Measurements from ENCODE around the gene XG.

The XG gene

DNA sequence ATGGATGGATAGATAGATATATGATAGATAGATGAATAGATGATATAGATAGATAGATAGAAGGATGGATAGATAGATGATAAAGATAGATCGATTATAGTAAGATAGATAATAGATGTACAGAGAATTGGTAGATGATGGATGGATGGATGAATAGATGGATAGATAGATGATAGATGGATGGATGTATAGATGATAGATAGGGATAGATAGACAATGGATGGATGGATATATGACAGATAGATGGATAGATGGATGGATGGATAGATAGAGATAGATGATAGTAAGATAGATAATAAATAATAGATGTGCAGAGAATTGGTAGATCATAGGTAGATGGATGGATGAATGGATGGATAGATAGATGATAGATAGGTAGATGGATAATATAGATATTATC is 89.1 kb downstream of the XG start:
- ATAC-seq, result no peak
- TF ChIP-seq GLIS3 (CRISPR knock-in tag; IDR thresholded peaks at IDR 0.05) (no peak), SNAI2 (CRISPR knock-in tag; IDR thresholded peaks at IDR 0.05) (no peak), CREB5 (CRISPR knock-in tag; IDR thresholded peaks at IDR 0.05; ENCODE audit: low read depth) (no peak), ZFP30 (CRISPR knock-in tag; IDR thresholded peaks at IDR 0.05) (no peak), ARNTL (CRISPR knock-in tag; IDR thresholded peaks at IDR 0.05; ENCODE audit: borderline replicate concordance, low read depth) (no peak), ZFP3 (CRISPR knock-in tag; IDR thresholded peaks at IDR 0.05) (no peak), ZNF70 (CRISPR knock-in tag; IDR thresholded peaks at IDR 0.05) (no peak), OSR1 (CRISPR knock-in tag; IDR thresholded peaks at IDR 0.05) (no peak), TCF4 (CRISPR knock-in tag; IDR thresholded peaks at IDR 0.05; ENCODE audit: borderline replicate concordance) (no peak), CSDC2 (CRISPR knock-in tag; IDR thresholded peaks at IDR 0.05) (no peak), ESRRG (CRISPR knock-in tag; IDR thresholded peaks at IDR 0.05) (no peak), ISL1 (CRISPR knock-in tag; IDR thresholded peaks at IDR 0.05) (no peak), BACH2 (CRISPR knock-in tag; IDR thresholded peaks at IDR 0.05; ENCODE audit: borderline replicate concordance) (no peak), ZC3H10 (CRISPR knock-in tag; IDR thresholded peaks at IDR 0.05) (no peak), TOX (CRISPR knock-in tag; IDR thresholded peaks at IDR 0.05; ENCODE audit: borderline replicate concordance) (no peak), PPARA (CRISPR knock-in tag; IDR thresholded peaks at IDR 0.05; ENCODE audit: borderline replicate concordance) (no peak), TSHZ2 (CRISPR knock-in tag; IDR thresholded peaks at IDR 0.05) (no peak)
- TF ChIP-seq, protein P1, sequence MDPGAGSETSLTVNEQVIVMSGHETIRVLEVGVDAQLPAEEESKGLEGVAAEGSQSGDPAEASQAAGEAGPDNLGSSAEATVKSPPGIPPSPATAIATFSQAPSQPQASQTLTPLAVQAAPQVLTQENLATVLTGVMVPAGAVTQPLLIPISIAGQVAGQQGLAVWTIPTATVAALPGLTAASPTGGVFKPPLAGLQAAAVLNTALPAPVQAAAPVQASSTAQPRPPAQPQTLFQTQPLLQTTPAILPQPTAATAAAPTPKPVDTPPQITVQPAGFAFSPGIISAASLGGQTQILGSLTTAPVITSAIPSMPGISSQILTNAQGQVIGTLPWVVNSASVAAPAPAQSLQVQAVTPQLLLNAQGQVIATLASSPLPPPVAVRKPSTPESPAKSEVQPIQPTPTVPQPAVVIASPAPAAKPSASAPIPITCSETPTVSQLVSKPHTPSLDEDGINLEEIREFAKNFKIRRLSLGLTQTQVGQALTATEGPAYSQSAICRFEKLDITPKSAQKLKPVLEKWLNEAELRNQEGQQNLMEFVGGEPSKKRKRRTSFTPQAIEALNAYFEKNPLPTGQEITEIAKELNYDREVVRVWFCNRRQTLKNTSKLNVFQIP (CRISPR knock-in tag; IDR thresholded peaks at IDR 0.05; ENCODE audit: borderline replicate concordance, low read depth), result no peak
- TF ChIP-seq, protein P2, sequence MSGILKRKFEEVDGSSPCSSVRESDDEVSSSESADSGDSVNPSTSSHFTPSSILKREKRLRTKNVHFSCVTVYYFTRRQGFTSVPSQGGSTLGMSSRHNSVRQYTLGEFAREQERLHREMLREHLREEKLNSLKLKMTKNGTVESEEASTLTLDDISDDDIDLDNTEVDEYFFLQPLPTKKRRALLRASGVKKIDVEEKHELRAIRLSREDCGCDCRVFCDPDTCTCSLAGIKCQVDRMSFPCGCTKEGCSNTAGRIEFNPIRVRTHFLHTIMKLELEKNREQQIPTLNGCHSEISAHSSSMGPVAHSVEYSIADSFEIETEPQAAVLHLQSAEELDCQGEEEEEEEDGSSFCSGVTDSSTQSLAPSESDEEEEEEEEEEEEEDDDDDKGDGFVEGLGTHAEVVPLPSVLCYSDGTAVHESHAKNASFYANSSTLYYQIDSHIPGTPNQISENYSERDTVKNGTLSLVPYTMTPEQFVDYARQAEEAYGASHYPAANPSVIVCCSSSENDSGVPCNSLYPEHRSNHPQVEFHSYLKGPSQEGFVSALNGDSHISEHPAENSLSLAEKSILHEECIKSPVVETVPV (CRISPR knock-in tag; IDR thresholded peaks at IDR 0.05), result no peak

DNA sequence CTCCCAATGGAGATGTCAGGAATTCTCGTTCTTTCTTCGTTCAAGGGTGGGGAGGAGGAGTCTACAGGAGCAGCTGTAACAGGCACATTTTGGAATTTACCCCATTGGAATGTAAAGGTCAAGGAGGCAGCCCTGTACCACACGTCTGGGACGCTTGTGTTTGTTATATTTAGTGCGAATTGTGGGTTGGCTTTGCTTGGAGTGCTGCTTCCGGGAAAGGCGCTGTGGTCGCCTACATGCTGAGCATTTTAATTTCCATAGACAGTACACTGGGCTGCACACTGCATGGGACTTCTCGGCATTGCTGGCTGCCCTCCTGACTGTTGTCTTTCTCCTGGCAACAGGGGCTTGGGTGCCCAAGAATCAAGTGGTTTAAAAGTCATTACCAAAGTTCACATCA is 89.7 kb downstream of the XG start:
- ATAC-seq, result no peak
- TF ChIP-seq ZNF70 (CRISPR knock-in tag; IDR thresholded peaks at IDR 0.05), result no peak
- TF ChIP-seq TCF4 (CRISPR knock-in tag; IDR thresholded peaks at IDR 0.05; ENCODE audit: borderline replicate concordance), result no peak
- no peak for TF ChIP-seq PATZ1 (CRISPR knock-in tag; IDR thresholded peaks at IDR 0.05; ENCODE audit: borderline replicate concordance)
- TF ChIP-seq SNAI2 (CRISPR knock-in tag; IDR thresholded peaks at IDR 0.05), result no peak
- TF ChIP-seq GLIS3 (CRISPR knock-in tag; IDR thresholded peaks at IDR 0.05), result no peak
- no peak for TF ChIP-seq BACH2 (CRISPR knock-in tag; IDR thresholded peaks at IDR 0.05; ENCODE audit: borderline replicate concordance)
- TF ChIP-seq ARNTL (CRISPR knock-in tag; IDR thresholded peaks at IDR 0.05; ENCODE audit: borderline replicate concordance, low read depth), result no peak
- no peak for TF ChIP-seq ZNF565 (CRISPR knock-in tag; conservative IDR thresholded peaks at IDR 0.05; ENCODE audit: low read depth)
- no peak for TF ChIP-seq ZFP30 (CRISPR knock-in tag; IDR thresholded peaks at IDR 0.05)
- TF ChIP-seq ZNF8 (CRISPR knock-in tag; IDR thresholded peaks at IDR 0.05), result no peak
- TF ChIP-seq, protein P1 (CRISPR knock-in tag; IDR thresholded peaks at IDR 0.05; ENCODE audit: borderline replicate concordance, low read depth), result no peak
- no peak for TF ChIP-seq CREB5 (CRISPR knock-in tag; IDR thresholded peaks at IDR 0.05; ENCODE audit: low read depth)
- no peak for TF ChIP-seq ZC3H10 (CRISPR knock-in tag; IDR thresholded peaks at IDR 0.05)
- TF ChIP-seq, protein P2 (CRISPR knock-in tag; IDR thresholded peaks at IDR 0.05), result no peak
- no peak for TF ChIP-seq OSR1 (CRISPR knock-in tag; IDR thresholded peaks at IDR 0.05)

Measured in SK-N-SH treated with all-trans-retinoic acid at 6 μM for 48 hours (cell line).